IPS-18a (cell line): ENCODE data around the gene KLHL40.
"Not testable (repeated sequence)": the region's sequence is repeated elsewhere in the genome, so short reads cannot be mapped to it uniquely, and the experiment has no call there.

ENCODE experiments used
- H3K27ac ChIP-seq: one replicate; pipeline ENCODE4 v1.5.1; 2013; ENCODE audit warnings: low read length
- H3K27me3 ChIP-seq: one replicate; pipeline ENCODE4 v1.6.1; 2013; ENCODE audit warnings: mild to moderate bottlenecking, low read length; ENCODE audit not compliant: control insufficient read depth, insufficient read depth
- H3K36me3 ChIP-seq: one replicate; pipeline ENCODE4 v1.6.1; 2013; ENCODE audit warnings: low read depth, low read length; ENCODE audit not compliant: control insufficient read depth
- H3K4me1 ChIP-seq: one replicate; pipeline ENCODE4 v1.6.1; 2013; ENCODE audit warnings: low read depth, low read length; ENCODE audit not compliant: control insufficient read depth
- H3K4me3 ChIP-seq: one replicate; pipeline ENCODE4 v1.5.1; 2013; ENCODE audit warnings: low read length
- H3K9ac ChIP-seq: one replicate; pipeline ENCODE4 v1.6.1; 2013; ENCODE audit warnings: mild to moderate bottlenecking, low read length, moderate library complexity
- H3K9me3 ChIP-seq: one replicate; pipeline ENCODE4 v1.6.1; 2013; ENCODE audit warnings: low read depth, low read length; ENCODE audit not compliant: control insufficient read depth

Gene KLHL40

GRCh38 chr3:42713747-42714146 lies 28.4 kb downstream of the KLHL40 start:
- H3K27me3 ChIP-seq = no peaks in the 10 kb centered on the region
- H3K4me1 ChIP-seq = no peaks in the 10 kb centered on the region
- H3K4me3 ChIP-seq = no peak overlapping the region
- H3K27ac ChIP-seq = no peak overlapping the region
- H3K9me3 ChIP-seq = no peaks in the 10 kb centered on the region
- H3K36me3 ChIP-seq = no peaks in the 10 kb centered on the region
- no peak overlapping the region for H3K9ac ChIP-seq

DNA sequence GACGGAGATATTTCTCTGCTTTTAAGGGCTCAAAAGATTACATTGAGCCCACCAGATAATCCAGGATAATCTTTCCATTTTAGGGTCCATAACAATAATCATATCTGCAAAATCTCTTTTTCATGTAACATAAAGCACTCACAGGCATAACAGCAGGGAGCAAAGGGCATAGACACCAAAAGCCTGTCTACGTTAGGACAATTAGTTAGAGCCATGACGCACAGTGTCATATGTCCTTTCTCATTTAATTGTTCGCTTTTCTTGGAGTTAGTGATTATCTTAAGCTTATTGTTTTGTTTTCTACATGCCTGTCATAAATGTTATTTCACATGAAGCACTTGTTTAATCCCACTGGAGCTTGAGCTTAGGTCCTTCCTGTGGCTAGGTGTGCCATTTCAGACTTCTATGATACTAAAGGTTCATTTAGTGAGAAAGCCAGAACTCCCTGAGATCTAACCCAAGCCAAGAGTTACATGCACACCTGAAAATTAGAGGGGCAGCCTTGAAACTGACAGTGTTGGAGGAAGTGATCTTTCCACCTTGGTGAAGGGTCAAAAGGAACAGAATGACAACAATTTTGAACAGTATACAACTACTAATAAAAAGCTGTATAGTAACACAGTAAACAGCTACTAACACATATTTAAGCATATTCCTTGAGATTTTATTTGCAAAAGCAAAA lies 29.0 kb downstream of the KLHL40 start:
- Histone ChIP-seq H3K4me3 (no peak overlapping the region), H3K36me3 (no peaks in the 10 kb centered on the region), H3K27ac (no peak overlapping the region), H3K9me3 (no peaks in the 10 kb centered on the region), H3K4me1 (no peaks in the 10 kb centered on the region), H3K9ac (no peak overlapping the region), H3K27me3 (no peaks in the 10 kb centered on the region)

GRCh38 chr3:42717306-42717705 lies 32.0 kb downstream of the KLHL40 start:
- Histone ChIP-seq H3K36me3 (no peaks in the 10 kb centered on the region), H3K9ac (no peak overlapping the region), H3K4me3 (no peak overlapping the region), H3K27me3 (no peaks in the 10 kb centered on the region), H3K4me1 (no peaks in the 10 kb centered on the region), H3K27ac (no peak overlapping the region), H3K9me3 (no peaks in the 10 kb centered on the region)

- Histone ChIP-seq H3K27ac (no peak overlapping the region), H3K9me3 (no peaks in the 10 kb centered on the region), H3K4me3 (no peak overlapping the region), H3K27me3 (no peaks in the 10 kb centered on the region), H3K36me3 (no peaks in the 10 kb centered on the region), H3K9ac (no peak overlapping the region), H3K4me1 (no peaks in the 10 kb centered on the region)
These were observed 33.0 kb downstream of the KLHL40 start for GRCh38 chr3:42718338-42718737.

DNA sequence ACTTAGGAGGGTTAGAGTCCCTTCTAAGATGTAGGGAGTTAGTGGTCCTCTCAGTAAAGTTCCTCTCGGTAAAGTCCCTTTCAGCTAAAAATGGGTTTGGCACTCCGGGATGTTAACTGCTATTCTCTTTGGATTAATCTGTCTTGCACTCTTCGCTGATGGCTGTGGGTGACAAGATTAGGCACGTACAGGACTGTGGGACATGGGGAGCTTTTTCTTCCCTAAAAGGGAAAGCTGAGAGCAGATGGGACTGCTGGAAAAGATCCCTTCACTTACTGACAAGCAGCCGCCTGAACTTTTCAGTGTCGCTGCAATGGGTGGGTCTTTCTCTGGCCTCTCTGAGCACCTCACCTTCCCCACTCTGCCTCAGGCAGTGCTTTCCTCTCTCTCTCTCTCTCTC lies 33.7 kb downstream of the KLHL40 start:
- Histone ChIP-seq H3K4me3 (no peak overlapping the region), H3K4me1 (no peaks in the 10 kb centered on the region), H3K9ac (no peak overlapping the region), H3K9me3 (no peaks in the 10 kb centered on the region), H3K27ac (no peak overlapping the region), H3K36me3 (no peaks in the 10 kb centered on the region), H3K27me3 (no peaks in the 10 kb centered on the region)

- Histone ChIP-seq H3K36me3 (no peaks in the 10 kb centered on the region), H3K4me1 (no peaks in the 10 kb centered on the region), H3K27ac (no peak overlapping the region), H3K9ac (no peak overlapping the region), H3K27me3 (no peaks in the 10 kb centered on the region), H3K9me3 (no peaks in the 10 kb centered on the region), H3K4me3 (no peak overlapping the region)
These were observed 34.8 kb downstream of the KLHL40 start for GRCh38 chr3:42720126-42720525.

GRCh38 chr3:42721690-42722089 lies 36.4 kb downstream of the KLHL40 start:
- H3K9me3 ChIP-seq = no peaks in the 10 kb centered on the region
- H3K4me1 ChIP-seq = no peaks in the 10 kb centered on the region
- no peaks in the 10 kb centered on the region for H3K27me3 ChIP-seq
- no peaks in the 10 kb centered on the region for H3K36me3 ChIP-seq
- H3K9ac ChIP-seq = no peak overlapping the region
- no peak overlapping the region for H3K4me3 ChIP-seq
- no peak overlapping the region for H3K27ac ChIP-seq

GRCh38 chr3:42722442-42722841 lies 37.1 kb downstream of the KLHL40 start:
- H3K9ac ChIP-seq, H3K4me1 ChIP-seq, H3K27me3 ChIP-seq, H3K27ac ChIP-seq, H3K9me3 ChIP-seq, H3K36me3 ChIP-seq, H3K4me3 ChIP-seq: not testable (repeated sequence)

DNA sequence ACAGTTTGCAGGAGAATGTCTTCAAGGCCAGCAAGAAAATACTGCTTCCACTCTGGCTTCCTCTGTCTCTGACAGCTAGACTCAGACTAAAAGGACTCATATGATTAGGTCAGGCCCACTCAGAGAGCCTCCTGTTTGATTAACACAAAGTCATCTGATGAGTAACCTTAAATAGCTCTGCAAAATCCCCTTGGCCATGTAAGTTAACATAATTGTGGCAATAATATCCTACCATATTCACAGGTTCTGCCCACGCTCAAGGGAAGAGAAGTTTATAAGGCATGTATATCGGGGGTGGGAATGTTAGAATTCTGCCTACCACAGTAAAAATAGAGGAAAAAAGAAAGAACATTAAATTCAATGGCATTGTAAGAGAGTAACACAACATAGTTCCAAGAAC lies 37.9 kb downstream of the KLHL40 start:
- H3K36me3 ChIP-seq = no peaks in the 10 kb centered on the region
- no peaks in the 10 kb centered on the region for H3K9me3 ChIP-seq
- no peak overlapping the region for H3K27ac ChIP-seq
- H3K4me1 ChIP-seq = no peaks in the 10 kb centered on the region
- H3K4me3 ChIP-seq = no peak overlapping the region
- no peak overlapping the region for H3K9ac ChIP-seq
- no peaks in the 10 kb centered on the region for H3K27me3 ChIP-seq

- H3K9ac ChIP-seq = no peak overlapping the region
- H3K4me1 ChIP-seq = no peaks in the 10 kb centered on the region
- no peaks in the 10 kb centered on the region for H3K9me3 ChIP-seq
- H3K27ac ChIP-seq = no peak overlapping the region
- H3K27me3 ChIP-seq = no peaks in the 10 kb centered on the region
- H3K4me3 ChIP-seq = no peak overlapping the region
- H3K36me3 ChIP-seq = no peaks in the 10 kb centered on the region
These were observed 40.1 kb downstream of the KLHL40 start for GRCh38 chr3:42725454-42725853.

DNA sequence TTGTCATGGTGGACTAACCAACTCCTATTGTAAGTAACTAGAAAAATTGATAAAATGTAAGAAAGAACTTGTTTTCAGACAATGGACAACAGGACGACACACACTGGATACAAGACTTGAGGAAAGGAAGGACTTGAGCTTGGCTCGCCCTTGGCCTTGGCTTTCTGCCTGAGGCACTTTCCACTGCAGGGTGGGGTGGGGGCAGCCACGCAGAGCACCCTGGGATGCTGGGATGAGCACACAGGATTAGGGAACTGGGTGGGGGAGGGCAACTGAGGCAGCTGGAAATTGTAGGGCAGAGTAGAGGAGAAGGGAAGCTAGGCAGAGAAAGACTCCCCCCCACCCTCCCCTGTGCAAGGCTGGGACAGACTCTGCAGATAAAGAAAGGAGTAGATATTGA lies 42.7 kb downstream of the KLHL40 start:
- Histone ChIP-seq H3K9ac (no peak overlapping the region), H3K4me1 (peaks cover 10% of the 10 kb centered on the region), H3K36me3 (no peaks in the 10 kb centered on the region), H3K27ac (no peak overlapping the region), H3K4me3 (no peak overlapping the region), H3K9me3 (no peaks in the 10 kb centered on the region), H3K27me3 (no peaks in the 10 kb centered on the region)

DNA sequence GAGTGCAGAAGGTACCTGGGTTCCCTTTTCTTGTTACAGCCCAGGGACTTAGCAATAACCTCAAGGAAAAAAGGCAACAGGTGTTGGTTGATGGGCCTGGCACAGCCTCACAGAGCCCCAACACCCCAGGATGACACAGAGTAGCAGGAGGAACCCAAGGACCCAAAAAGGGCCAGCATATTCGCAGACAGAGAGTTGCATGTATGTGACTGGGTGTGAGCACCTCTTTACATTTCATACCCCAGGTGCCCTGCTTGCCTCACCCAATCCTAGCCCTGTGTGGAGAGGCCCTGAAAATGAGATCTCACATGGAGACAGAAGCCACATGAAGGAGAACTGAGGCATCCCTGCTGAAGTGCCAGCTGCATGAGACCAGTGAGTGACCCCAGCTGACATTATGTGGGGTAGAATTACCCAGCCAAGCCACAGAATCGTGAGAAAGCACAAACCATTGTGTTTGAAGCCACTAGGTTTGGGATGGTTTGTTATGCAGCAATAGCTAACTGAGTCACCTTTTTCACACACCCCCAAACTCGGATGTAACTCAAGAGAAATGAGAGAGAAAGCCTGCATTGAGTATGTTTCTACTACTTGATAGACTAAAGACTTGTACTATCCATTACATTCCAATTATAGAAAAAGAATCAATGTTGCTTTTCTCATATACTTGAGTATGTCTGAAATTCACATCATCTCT lies 43.5 kb downstream of the KLHL40 start:
- H3K27ac ChIP-seq = no peak overlapping the region
- no peaks in the 10 kb centered on the region for H3K9me3 ChIP-seq
- peaks cover 15% of the 10 kb centered on the region for H3K4me1 ChIP-seq
- H3K4me3 ChIP-seq = no peak overlapping the region
- no peak overlapping the region for H3K9ac ChIP-seq
- no peaks in the 10 kb centered on the region for H3K36me3 ChIP-seq
- H3K27me3 ChIP-seq = no peaks in the 10 kb centered on the region
